GM23338 (cell line): ENCODE measurements around the gene ATXN7L1. TPM values are rescaled to one million over a fixed set of nuclear protein-coding genes. Genes with fewer than 3 reads are reported as not detected.

Experiments
- ATAC-seq: fragments of 200-7000 bp; cut with Tn5 transposase; 3 replicates; pipeline ENCODE4 v1.9.1; 2020
- DNase-seq: peaks from one replicate; pipeline ENCODE4 v3.0.0-alpha.2; 2015; ENCODE audit warnings: low spot score
- H2AFZ ChIP-seq: fragments of 200-600 bp; sonication (generic); 2 replicates; pipeline ENCODE4 v1.8.0; 2016; ENCODE audit warnings: antibody characterized with exemption, mild to moderate bottlenecking, moderate library complexity
- H3F3A ChIP-seq: fragments of 200-600 bp; sonication (generic); replicated peaks from 2 replicates; pipeline ENCODE4 v1.8.0; 2017; ENCODE audit warnings: antibody characterized with exemption, mixed run types, low read depth
- H3K27ac ChIP-seq: fragments of 200-600 bp; sonication (generic); 2 replicates; pipeline ENCODE4 v1.6.1; 2016; ENCODE audit warnings: low read depth
- H3K27me3 ChIP-seq: fragments of 200-600 bp; sonication (generic); 2 replicates; pipeline ENCODE4 v1.8.0; 2016; ENCODE audit warnings: mild to moderate bottlenecking, mixed run types, moderate library complexity; ENCODE audit not compliant: insufficient read depth
- H3K36me3 ChIP-seq: fragments of 200-600 bp; sonication (generic); 2 replicates; pipeline ENCODE4 v1.8.0; 2016; ENCODE audit warnings: mild to moderate bottlenecking; ENCODE audit not compliant: insufficient read depth
- H3K4me1 ChIP-seq: fragments of 200-600 bp; sonication (generic); 2 replicates; pipeline ENCODE4 v1.8.0; 2016; ENCODE audit warnings: mild to moderate bottlenecking, moderate library complexity; ENCODE audit not compliant: insufficient read depth
- H3K4me2 ChIP-seq: fragments of 200-600 bp; sonication (generic); 2 replicates; pipeline ENCODE4 v1.7.1; 2017; ENCODE audit warnings: mixed run types
- H3K4me3 ChIP-seq: fragments of 200-600 bp; sonication (generic); 2 replicates; pipeline ENCODE4 v1.6.1; 2016; ENCODE audit warnings: mixed run types
- H3K79me2 ChIP-seq: fragments of 200-600 bp; sonication (generic); replicated peaks from 2 replicates; pipeline ENCODE4 v1.8.0; 2017; ENCODE audit warnings: mild to moderate bottlenecking; ENCODE audit not compliant: insufficient read depth
- H3K9me2 ChIP-seq: fragments of 200-600 bp; sonication (generic); 2 replicates; pipeline ENCODE4 v1.8.0; 2017; ENCODE audit not compliant: insufficient read depth
- H4K20me1 ChIP-seq: fragments of 200-600 bp; sonication (generic); replicated peaks from 2 replicates; pipeline ENCODE4 v1.8.0; 2017; ENCODE audit warnings: mild to moderate bottlenecking; ENCODE audit not compliant: insufficient read depth
- H3K27ac Mint-ChIP-seq: 2 replicates; pipeline ENCODE4 v1.8.0; 2020; ENCODE audit warnings: inconsistent platforms, mild to moderate bottlenecking, moderate library complexity, mixed read lengths
- H3K27me3 Mint-ChIP-seq: 3 replicates; pipeline ENCODE4 v1.8.0; 2022; ENCODE audit warnings: low read depth, mild to moderate bottlenecking, moderate library complexity, mixed read lengths, inconsistent platforms; ENCODE audit not compliant: insufficient read depth, poor library complexity
- H3K36me3 Mint-ChIP-seq: 3 replicates; pipeline ENCODE4 v1.8.0; 2021; ENCODE audit warnings: low read depth, mild to moderate bottlenecking, inconsistent platforms, moderate library complexity, mixed read lengths
- H3K4me1 Mint-ChIP-seq: 3 replicates; pipeline ENCODE4 v1.8.0; 2020; ENCODE audit warnings: mild to moderate bottlenecking, inconsistent platforms, mixed read lengths
- H3K4me3 Mint-ChIP-seq: 3 replicates; pipeline ENCODE4 v1.8.0; 2021; ENCODE audit warnings: moderate library complexity, mild to moderate bottlenecking, inconsistent platforms, mixed read lengths
- H3K9me3 Mint-ChIP-seq: 3 replicates; pipeline ENCODE4 v1.8.0; 2020; ENCODE audit warnings: moderate library complexity, mild to moderate bottlenecking, inconsistent platforms, mixed read lengths
- CREB1 ChIP-seq: fragments of 250-450 bp; sonication (Bioruptor Pico); IDR thresholded peaks from 2 replicates; pipeline ENCODE4 v1.5.0; 2020; ENCODE audit warnings: low read depth, mild to moderate bottlenecking, moderate library complexity
- CTCF ChIP-seq, 2 experiments: fragments of 200-600 bp in 1 of 2; sonication (generic) in 1 of 2; conservative IDR thresholded peaks; 2 replicates each; pipeline versions ENCODE4 v1.5.1 to v1.6.1; 2016 to 2017; ENCODE audit warnings: antibody characterized with exemption in 2 of 2, low read depth in 2 of 2, mild to moderate bottlenecking in 2 of 2, moderate library complexity in 1 of 2
- EZH2phosphoT487 ChIP-seq: fragments of 200-600 bp; sonication (generic); IDR thresholded peaks from one replicate; pipeline ENCODE4 v1.8.1; 2018; ENCODE audit warnings: antibody characterized with exemption; ENCODE audit not compliant: unreplicated experiment
- JUNB ChIP-seq: IDR thresholded peaks from one replicate; pipeline ENCODE4 v1.6.1; 2016; ENCODE audit warnings: antibody characterized with exemption; ENCODE audit not compliant: unreplicated experiment
- NANOG ChIP-seq: IDR thresholded peaks from 2 replicates; pipeline ENCODE4 v1.6.1; 2016; ENCODE audit warnings: antibody characterized with exemption, borderline replicate concordance
- REST ChIP-seq: IDR thresholded peaks from one replicate; pipeline ENCODE4 v1.6.1; 2018; ENCODE audit warnings: antibody characterized with exemption; ENCODE audit not compliant: unreplicated experiment
- STAT1 ChIP-seq: IDR thresholded peaks from one replicate; pipeline ENCODE4 v1.6.1; 2016; ENCODE audit warnings: antibody characterized with exemption; ENCODE audit not compliant: unreplicated experiment
- ZNF114 ChIP-seq: fragments of 250-450 bp; sonication (Bioruptor Pico); IDR thresholded peaks from 2 replicates; pipeline ENCODE4 v1.5.0; 2020; ENCODE audit warnings: mild to moderate bottlenecking, moderate library complexity
- ZNF331 ChIP-seq: fragments of 250-450 bp; sonication (Bioruptor Pico); IDR thresholded peaks from 2 replicates; pipeline ENCODE4 v1.5.0; 2020; ENCODE audit warnings: low read depth, mild to moderate bottlenecking, moderate library complexity
- polyA plus RNA-seq: library from polyadenylated mRNA; unstranded; fragments of >200 nt; fragmentation: Nextera tagmentation; extraction: Ambion mirVana; gene quantifications from 2 replicates; pipeline ENCODE4 v1.2.1, GENCODE V29; 2016
- total RNA-seq: library from RNA; depleted of rRNA; stranded (reverse); fragments of >200 nt; shearing (Covaris generic); gene quantifications from 2 replicates; pipeline ENCODE4 v1.2.3, GENCODE V29; 2014
- TF ChIP-seq, protein P1 (sequence below): IDR thresholded peaks from 2 replicates; pipeline ENCODE4 v1.6.1; 2016; ENCODE audit warnings: antibody characterized with exemption

Gene ATXN7L1
- total and polyA plus RNA-seq, 2 experiments from 2014 or later: 22.8 to 29.8 TPM

GRCh38 chr7:105808209-105808608, 68.2 kb downstream of the ATXN7L1 start:
- Histone ChIP-seq H3F3A (no peaks in the 10 kb centered on the region), H3K4me2 (no peak overlapping the region), H3K4me3 (no peak overlapping the region), H3K36me3 (no peaks in the 10 kb centered on the region), H3K27me3 (no peaks in the 10 kb centered on the region), H3K79me2 (peaks cover 13% of the 10 kb centered on the region; the same call in 1 of the 2 replicates), H2AFZ (no peak overlapping the region), H3K27ac (no peak overlapping the region), H4K20me1 (no peaks in the 10 kb centered on the region; the same call in 1 of the 2 replicates), H3K4me1 (peaks cover 14% of the 10 kb centered on the region), H3K9me2 (no peaks in the 10 kb centered on the region)
- no peaks in the 10 kb centered on the region for H3K9me3 Mint-ChIP-seq
- H3K4me1 Mint-ChIP-seq: peaks cover 23% of the 10 kb centered on the region
- H3K27me3 Mint-ChIP-seq: no peaks in the 10 kb centered on the region
- H3K4me3 Mint-ChIP-seq: no peak overlapping the region
- TF ChIP-seq CREB1 (CRISPR knock-in tag) (no peak), JUNB (no peak), NANOG (no peak), REST (no peak), EZH2phosphoT487 (no peak), ZNF331 (CRISPR knock-in tag) (no peak), CTCF (conservative IDR thresholded peaks at IDR 0.05; ENCODE audit: low read depth in 2 of 2) (no peak), STAT1 (no peak), ZNF114 (no peak)
- TF ChIP-seq, protein P1, sequence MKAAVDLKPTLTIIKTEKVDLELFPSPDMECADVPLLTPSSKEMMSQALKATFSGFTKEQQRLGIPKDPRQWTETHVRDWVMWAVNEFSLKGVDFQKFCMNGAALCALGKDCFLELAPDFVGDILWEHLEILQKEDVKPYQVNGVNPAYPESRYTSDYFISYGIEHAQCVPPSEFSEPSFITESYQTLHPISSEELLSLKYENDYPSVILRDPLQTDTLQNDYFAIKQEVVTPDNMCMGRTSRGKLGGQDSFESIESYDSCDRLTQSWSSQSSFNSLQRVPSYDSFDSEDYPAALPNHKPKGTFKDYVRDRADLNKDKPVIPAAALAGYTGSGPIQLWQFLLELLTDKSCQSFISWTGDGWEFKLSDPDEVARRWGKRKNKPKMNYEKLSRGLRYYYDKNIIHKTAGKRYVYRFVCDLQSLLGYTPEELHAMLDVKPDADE: no peak
- no peak overlapping the region for H3K27ac Mint-ChIP-seq
- DNase-seq: no peak
- peaks cover 5% of the 10 kb centered on the region; the same call in 1 of the 3 replicates for H3K36me3 Mint-ChIP-seq
- no peak for ATAC-seq

GRCh38 chr7:105807448-105807762, 69.0 kb downstream of the ATXN7L1 start:
- Mint-ChIP-seq H3K4me1 (peaks cover 29% of the 10 kb centered on the region), H3K27me3 (no peaks in the 10 kb centered on the region), H3K27ac (no peak overlapping the region), H3K4me3 (no peak overlapping the region), H3K9me3 (no peaks in the 10 kb centered on the region), H3K36me3 (peaks cover 5% of the 10 kb centered on the region; the same call in 1 of the 3 replicates)
- Histone ChIP-seq H3K36me3 (no peaks in the 10 kb centered on the region), H2AFZ (no peak overlapping the region), H3K9me2 (no peaks in the 10 kb centered on the region), H3K4me3 (no peak overlapping the region), H4K20me1 (peaks cover under 1% of the 10 kb centered on the region; the same call in 1 of the 2 replicates), H3K4me1 (peaks cover 14% of the 10 kb centered on the region), H3K79me2 (peaks cover 16% of the 10 kb centered on the region), H3F3A (no peaks in the 10 kb centered on the region), H3K27ac (no peak overlapping the region), H3K4me2 (no peak overlapping the region), H3K27me3 (no peaks in the 10 kb centered on the region)
- DNase-seq: no peak
- ATAC-seq: no peak
- TF ChIP-seq ZNF331 (CRISPR knock-in tag) (no peak), CREB1 (CRISPR knock-in tag) (no peak)
